Gastroesophageal sphincter (tissue), 3 donors: Measurements from ENCODE around the gene OR8D4.

ENCODE experiments used
- CTCF ChIP-seq, 4 experiments: fragments of 200-600 bp in 2 of 4; fragments of 450-650 bp in 2 of 4; sonication (generic) in 1 of 4; IDR thresholded peaks; one replicate each; pipeline ENCODE4 v1.5.1; 2017 to 2019; ENCODE audit warnings: antibody characterized with exemption in 4 of 4, mild to moderate bottlenecking in 2 of 4, moderate library complexity in 2 of 4
- POLR2A ChIP-seq, 2 donors: fragments of 450-650 bp; IDR thresholded peaks; one replicate each; pipeline ENCODE4 v1.6.1; 2017; ENCODE audit warnings: antibody characterized with exemption in 2 of 2, mild to moderate bottlenecking in 2 of 2, moderate library complexity in 1 of 2
- POLR2AphosphoS5 ChIP-seq: sonication (generic); formaldehyde crosslinking; IDR thresholded peaks from one replicate; pipeline ENCODE4 v1.6.1; 2017; ENCODE audit warnings: antibody characterized with exemption

GRCh38 chr11:123901867-123902266 is at the start of gene OR8D4:
- TF ChIP-seq CTCF (IDR thresholded peaks at IDR 0.05): no peak
- TF ChIP-seq POLR2AphosphoS5: no peak
- TF ChIP-seq POLR2A (IDR thresholded peaks at IDR 0.05): no peak
